K562 (cell line): ENCODE results near the gene DTX1. TPM values are rescaled to one million over a fixed set of nuclear protein-coding genes. Genes with fewer than 3 reads are reported as not detected.

ENCODE experiments used
- ATAC-seq: fragments of 200-7000 bp; cut with Tn5 transposase; 3 replicates; pipeline ENCODE4 v1.9.1; 2020; ENCODE audit warnings: moderate library complexity
- BruUV-seq: library from RNA; stranded (reverse); fragments of 400-500 nt; replicated peaks from 2 replicates; lab custom pipeline; 2021; lab: Mats Ljungman, UMichigan
- CTCF ChIA-PET: fragments of 300-600 bp; formaldehyde crosslinking; extraction: SDS; loops from one replicate; lab custom pipeline; 2021; ENCODE audit warnings: low intra/inter-chr PET ratio; lab: Yijun Ruan, JAX
- POLR2A ChIA-PET: fragments of 300-600, 350-650 bp; sonication (Branson Sonifier 250); formaldehyde crosslinking; extraction: SDS; loops from one replicate; lab custom pipeline; 2021; ENCODE audit warnings: antibody characterized with exemption, inconsistent platforms; lab: Yijun Ruan, JAX
- DNase-seq, 4 experiments: peaks; one replicate each; pipeline versions ENCODE4 v3.0.0 to v3.0.0-alpha.2; 2011 to 2018; ENCODE audit warnings: low spot score in 3 of 4, mixed read lengths in 3 of 4; ENCODE audit errors: extremely low read depth in 1 of 4
- FAIRE-seq: peaks from 2 replicates; lab custom pipeline; 2011; peaks lifted over from hg19 to GRCh38; lab: Jason Lieb, UNC
- H2AFZ ChIP-seq: 2 replicates; pipeline ENCODE4 v1.6.0; 2011; ENCODE audit warnings: low read depth, low read length, control low read depth, inconsistent platforms
- H3K27ac ChIP-seq: fragments of 200-600 bp; 3 replicates; pipeline ENCODE4 v1.8.0; 2011; ENCODE audit warnings: low read depth, mild to moderate bottlenecking, control low read depth, inconsistent platforms, low read length, moderate library complexity, mixed read lengths; ENCODE audit errors: extremely low read depth
- H3K27me3 ChIP-seq, 2 experiments: fragments of 300-600 bp in 1 of 2; 2 replicates in 1 of 2; 3 replicates in 1 of 2; pipeline versions ENCODE4 v1.6.0 to v1.8.0; 2011; ENCODE audit warnings: inconsistent platforms in 2 of 2, low read length in 2 of 2, mild to moderate bottlenecking in 1 of 2, mixed read lengths in 1 of 2, moderate library complexity in 1 of 2; ENCODE audit not compliant: control insufficient read depth in 2 of 2, insufficient read depth in 2 of 2
- H3K36me3 ChIP-seq: fragments of 300-600 bp; 3 replicates; pipeline ENCODE4 v1.8.0; 2011; ENCODE audit warnings: mild to moderate bottlenecking, low read length, inconsistent platforms; ENCODE audit not compliant: control insufficient read depth, insufficient read depth
- H3K4me1 ChIP-seq, 2 experiments: fragments of 200-600 bp in 1 of 2; replicated peaks in 1 of 2; 2 replicates in 1 of 2; 3 replicates in 1 of 2; pipeline versions ENCODE4 v1.5.1 to v1.8.0; 2011; ENCODE audit warnings: inconsistent platforms in 2 of 2, low read length in 2 of 2, mild to moderate bottlenecking in 1 of 2, mixed read lengths in 1 of 2, moderate library complexity in 1 of 2; ENCODE audit not compliant: control insufficient read depth in 2 of 2, insufficient read depth in 2 of 2
- H3K4me2 ChIP-seq: 2 replicates; pipeline ENCODE4 v1.6.1; 2011; ENCODE audit warnings: low read length, control low read depth, inconsistent platforms, mixed read lengths; ENCODE audit not compliant: insufficient read depth
- H3K4me3 ChIP-seq: fragments of 200-600 bp; sonication (generic), shearing (Covaris generic); 2 replicates; pipeline ENCODE4 v1.5.1; 2016; ENCODE audit warnings: control low read depth, inconsistent platforms
- H3K79me2 ChIP-seq: fragments of 200-600 bp; 3 replicates; pipeline ENCODE4 v1.8.0; 2011; ENCODE audit warnings: low read length, inconsistent platforms; ENCODE audit not compliant: control insufficient read depth, insufficient read depth
- H3K9ac ChIP-seq, 2 experiments: 2 replicates each; pipeline versions ENCODE4 v1.6.0 to v1.6.1; 2011; ENCODE audit warnings: low read depth in 2 of 2, low read length in 2 of 2, control low read depth in 1 of 2, inconsistent platforms in 1 of 2, mild to moderate bottlenecking in 1 of 2, mixed read lengths in 1 of 2; ENCODE audit not compliant: insufficient read depth in 1 of 2
- H3K9me1 ChIP-seq: one replicate; pipeline ENCODE4 v1.6.0; 2011; ENCODE audit warnings: inconsistent platforms, mild to moderate bottlenecking, low read length, moderate library complexity; ENCODE audit not compliant: control insufficient read depth, insufficient read depth
- H3K9me3 ChIP-seq: replicated peaks from 2 replicates; pipeline ENCODE4 v1.5.1; 2011; ENCODE audit warnings: low read depth, low read length, inconsistent platforms; ENCODE audit not compliant: control insufficient read depth, insufficient read depth
- H4K20me1 ChIP-seq: replicated peaks from 2 replicates; pipeline ENCODE4 v1.6.1; 2011; ENCODE audit warnings: low read length, inconsistent platforms, mixed read lengths; ENCODE audit not compliant: control insufficient read depth, insufficient read depth
- ARID2 ChIP-seq: fragments of 450-650 bp; IDR thresholded peaks from 2 replicates; pipeline ENCODE4 v1.6.1; 2017; ENCODE audit warnings: antibody characterized with exemption, mild to moderate bottlenecking
- ASH1L ChIP-seq: fragments of 450-650 bp; IDR thresholded peaks from 2 replicates; pipeline ENCODE4 v1.6.1; 2018; ENCODE audit warnings: borderline replicate concordance, mild to moderate bottlenecking, low read depth; ENCODE audit not compliant: partially characterized antibody
- CBX3 ChIP-seq, 2 experiments: IDR thresholded peaks; 1 replicate in 1 of 2; 2 replicates in 1 of 2; pipeline ENCODE4 v1.6.1; 2012; ENCODE audit warnings: inconsistent platforms in 2 of 2, low read length in 2 of 2, borderline replicate concordance in 1 of 2, control low read depth in 1 of 2
- CTBP1 ChIP-seq: fragments of 450-650 bp; IDR thresholded peaks from 2 replicates; pipeline ENCODE4 v1.6.1; 2016; ENCODE audit warnings: borderline replicate concordance
- EHMT2 ChIP-seq: fragments of 450-650 bp; IDR thresholded peaks from 2 replicates; pipeline ENCODE4 v1.6.1; 2018; ENCODE audit warnings: antibody characterized with exemption
- ESRRB ChIP-seq: fragments of 250-450 bp; sonication (Bioruptor Pico); IDR thresholded peaks from 2 replicates; pipeline ENCODE4 v1.5.0; 2020; ENCODE audit warnings: mild to moderate bottlenecking, moderate library complexity, borderline replicate concordance
- HDAC8 ChIP-seq: fragments of 450-650 bp; IDR thresholded peaks from 2 replicates; pipeline ENCODE4 v1.6.1; 2016; ENCODE audit warnings: mild to moderate bottlenecking, missing genetic modification characterization, moderate library complexity, missing compliant biosample characterization
- MECOM ChIP-seq: fragments of 250-450 bp; sonication (Bioruptor Pico); IDR thresholded peaks from 2 replicates; pipeline ENCODE4 v1.8.0; 2022; ENCODE audit warnings: inconsistent platforms
- POLR2G ChIP-seq: fragments of 200-400 bp; formaldehyde crosslinking; IDR thresholded peaks from 2 replicates; pipeline ENCODE4 v1.6.1; 2017; ENCODE audit warnings: low read depth, mild to moderate bottlenecking, antibody characterized with exemption, low read length, moderate library complexity
- STAG1 ChIP-seq: sonication (generic); formaldehyde crosslinking; IDR thresholded peaks from 2 replicates; pipeline ENCODE4 v1.5.0; 2020; ENCODE audit warnings: missing genetic modification reagents, borderline replicate concordance
- WHSC1 ChIP-seq: IDR thresholded peaks from one replicate; pipeline ENCODE4 v1.6.1; 2012; ENCODE audit warnings: low read length, control low read depth, inconsistent platforms
- ZBTB17 ChIP-seq: fragments of 450-650 bp; formaldehyde crosslinking; IDR thresholded peaks from 2 replicates; pipeline ENCODE4 v1.4.0; 2020; ENCODE audit warnings: mild to moderate bottlenecking
- ZNF785 ChIP-seq: fragments of 250-450 bp; sonication (Bioruptor Pico); IDR thresholded peaks from 2 replicates; pipeline ENCODE4 v1.4.0; 2020; ENCODE audit warnings: mild to moderate bottlenecking
- WGBS: fragments of 100-300 bp; shearing (Covaris generic); methylation state at CpG from one replicate; pipeline ENCODE4 v1.1.6; 2016; ENCODE audit warnings: low coverage, mixed read lengths; ENCODE audit not compliant: insufficient coverage; ENCODE audit errors: missing lambda C conversion rate; 5-methylcytosine and 5-hydroxymethylcytosine counted together
- in situ Hi-C: fragments of 300-500 bp; cut with MboI; formaldehyde crosslinking; loops from 4 replicates; pipeline ENCODE4 v1.15.0; 2018; ENCODE audit warnings: inconsistent platforms, mixed read lengths
- intact Hi-C: fragments of 100-400 bp; cut with micrococcal nuclease; formaldehyde crosslinking; loops from 2 replicates; pipeline ENCODE4 v1.14.2; 2022
- polyA plus RNA-seq, 8 experiments: library from polyadenylated mRNA; depleted of rRNA in 4 of 8; stranded (reverse) in 5 of 8; unstranded in 3 of 8; fragments of >200 nt; fragmentation: Nextera tagmentation in 2 of 8; fragmentation: Illumina TruSeq in 1 of 8; extraction: Ambion mirVana in 2 of 8; extraction: Trizol in 1 of 8; gene quantifications; 2 replicates each; pipeline versions ENCODE4 v1.2.1 to v1.2.3, GENCODE V29; 2011 to 2014; ENCODE audit warnings: inconsistent platforms in 1 of 8, missing spikeins in 1 of 8
- total RNA-seq, 7 experiments: library from RNA; depleted of rRNA in 6 of 7; stranded (reverse); fragments of >200 nt in 6 of 7; fragmentation: Illumina TruSeq in 2 of 7; extraction: Trizol in 2 of 7; gene quantifications; 2 replicates each; pipeline versions ENCODE4 v1.2.1 to v1.2.3, GENCODE V29; 2011 to 2021; ENCODE audit warnings: low replicate concordance in 1 of 7

The DTX1 gene
- total and polyA plus RNA-seq, 9 of the 15 experiments (the other 6 are each of a cell fraction or from before 2014, with no cell fraction given): not detected

GRCh38 chr12:113010701-113011100 lies 45.8 kb upstream of the DTX1 start:
- Histone ChIP-seq H3K79me2 (no peaks in the 10 kb centered on the region), H3K9ac (no peak overlapping the region), H3K27ac (no peak overlapping the region), H3K4me3 (no peak overlapping the region), H3K27me3 (peaks cover 4 to 28% of the 10 kb centered on the region in 2 experiments; a peak in 2 of 5 replicates), H3K36me3 (no peaks in the 10 kb centered on the region), H3K9me1 (no peaks in the 10 kb centered on the region), H4K20me1 (no peaks in the 10 kb centered on the region), H3K9me3 (no peaks in the 10 kb centered on the region), H3K4me2 (no peak overlapping the region)
- intact Hi-C loops (no loop called here), in situ Hi-C loops (no loop called here)
- CTCF ChIA-PET: no interaction called here
- no peak for ATAC-seq
- 0% methylated on average over 2 of the region's 2 CpGs for WGBS
- no peak for FAIRE-seq
- no peak for TF ChIP-seq CTBP1
- no peak for TF ChIP-seq WHSC1
- TF ChIP-seq STAG1 (CRISPR knock-in tag): no peak
- no peak for TF ChIP-seq ZBTB17 (CRISPR knock-in tag)
- TF ChIP-seq ASH1L: no peak
- no peak for TF ChIP-seq ARID2
- no peak for TF ChIP-seq MECOM (CRISPR knock-in tag)
- no peak for TF ChIP-seq EHMT2
- no peak for TF ChIP-seq POLR2G
- TF ChIP-seq ESRRB: no peak
- TF ChIP-seq HDAC8 (tag): no peak
- no peak for TF ChIP-seq ZNF785
- TF ChIP-seq CBX3 (IDR thresholded peaks at IDR 0.05; ENCODE audit: borderline replicate concordance in 1 of 2, low read length in 2 of 2): no peak
- TF ChIP-seq, all 486 proteins: peak for 0
- Histone ChIP-seq H2AFZ (no peak overlapping the region), H3K4me1 (no peaks in the 10 kb centered on the region)
- POLR2A ChIA-PET: interaction anchor here (1.2 kb wide), 1 partner anchor 11 kb away, joined by 3 read pairs; no protein-coding TSS in a partner anchor
- BruUV-seq: no TSS peak
- no peak for DNase-seq
